K562 (cell line): ENCODE results near the gene PRELID3B. TPM values are rescaled to one million over a fixed set of nuclear protein-coding genes. Genes with fewer than 3 reads are reported as not detected.

Experiments
- ATAC-seq: fragments of 200-7000 bp; cut with Tn5 transposase; 3 replicates; pipeline ENCODE4 v1.9.1; 2020; ENCODE audit warnings: moderate library complexity
- BruUV-seq: library from RNA; stranded (reverse); fragments of 400-500 nt; replicated peaks from 2 replicates; lab custom pipeline; 2021; lab: Mats Ljungman, UMichigan
- CTCF ChIA-PET: fragments of 300-600 bp; formaldehyde crosslinking; extraction: SDS; loops from one replicate; lab custom pipeline; 2021; ENCODE audit warnings: low intra/inter-chr PET ratio; lab: Yijun Ruan, JAX
- POLR2A ChIA-PET: fragments of 300-600, 350-650 bp; sonication (Branson Sonifier 250); formaldehyde crosslinking; extraction: SDS; loops from one replicate; lab custom pipeline; 2021; ENCODE audit warnings: antibody characterized with exemption, inconsistent platforms; lab: Yijun Ruan, JAX
- DNase-seq, 4 experiments: peaks; one replicate each; pipeline versions ENCODE4 v3.0.0 to v3.0.0-alpha.2; 2011 to 2018; ENCODE audit warnings: low spot score in 3 of 4, mixed read lengths in 3 of 4; ENCODE audit errors: extremely low read depth in 1 of 4
- FAIRE-seq: peaks from 2 replicates; lab custom pipeline; 2011; peaks lifted over from hg19 to GRCh38; lab: Jason Lieb, UNC
- H2AFZ ChIP-seq: 2 replicates; pipeline ENCODE4 v1.6.0; 2011; ENCODE audit warnings: low read depth, low read length, control low read depth, inconsistent platforms
- H3K27ac ChIP-seq: fragments of 200-600 bp; 3 replicates; pipeline ENCODE4 v1.8.0; 2011; ENCODE audit warnings: low read depth, mild to moderate bottlenecking, control low read depth, inconsistent platforms, low read length, moderate library complexity, mixed read lengths; ENCODE audit errors: extremely low read depth
- H3K27me3 ChIP-seq, 2 experiments: fragments of 300-600 bp in 1 of 2; 2 replicates in 1 of 2; 3 replicates in 1 of 2; pipeline versions ENCODE4 v1.6.0 to v1.8.0; 2011; ENCODE audit warnings: inconsistent platforms in 2 of 2, low read length in 2 of 2, mild to moderate bottlenecking in 1 of 2, mixed read lengths in 1 of 2, moderate library complexity in 1 of 2; ENCODE audit not compliant: control insufficient read depth in 2 of 2, insufficient read depth in 2 of 2
- H3K36me3 ChIP-seq: fragments of 300-600 bp; 3 replicates; pipeline ENCODE4 v1.8.0; 2011; ENCODE audit warnings: mild to moderate bottlenecking, low read length, inconsistent platforms; ENCODE audit not compliant: control insufficient read depth, insufficient read depth
- H3K4me1 ChIP-seq, 2 experiments: fragments of 200-600 bp in 1 of 2; replicated peaks in 1 of 2; 2 replicates in 1 of 2; 3 replicates in 1 of 2; pipeline versions ENCODE4 v1.5.1 to v1.8.0; 2011; ENCODE audit warnings: inconsistent platforms in 2 of 2, low read length in 2 of 2, mild to moderate bottlenecking in 1 of 2, mixed read lengths in 1 of 2, moderate library complexity in 1 of 2; ENCODE audit not compliant: control insufficient read depth in 2 of 2, insufficient read depth in 2 of 2
- H3K4me2 ChIP-seq: 2 replicates; pipeline ENCODE4 v1.6.1; 2011; ENCODE audit warnings: low read length, control low read depth, inconsistent platforms, mixed read lengths; ENCODE audit not compliant: insufficient read depth
- H3K4me3 ChIP-seq: fragments of 200-600 bp; sonication (generic), shearing (Covaris generic); 2 replicates; pipeline ENCODE4 v1.5.1; 2016; ENCODE audit warnings: control low read depth, inconsistent platforms
- H3K79me2 ChIP-seq: fragments of 200-600 bp; 3 replicates; pipeline ENCODE4 v1.8.0; 2011; ENCODE audit warnings: low read length, inconsistent platforms; ENCODE audit not compliant: control insufficient read depth, insufficient read depth
- H3K9ac ChIP-seq, 2 experiments: 2 replicates each; pipeline versions ENCODE4 v1.6.0 to v1.6.1; 2011; ENCODE audit warnings: low read depth in 2 of 2, low read length in 2 of 2, control low read depth in 1 of 2, inconsistent platforms in 1 of 2, mild to moderate bottlenecking in 1 of 2, mixed read lengths in 1 of 2; ENCODE audit not compliant: insufficient read depth in 1 of 2
- H3K9me1 ChIP-seq: one replicate; pipeline ENCODE4 v1.6.0; 2011; ENCODE audit warnings: inconsistent platforms, mild to moderate bottlenecking, low read length, moderate library complexity; ENCODE audit not compliant: control insufficient read depth, insufficient read depth
- H3K9me3 ChIP-seq: replicated peaks from 2 replicates; pipeline ENCODE4 v1.5.1; 2011; ENCODE audit warnings: low read depth, low read length, inconsistent platforms; ENCODE audit not compliant: control insufficient read depth, insufficient read depth
- H4K20me1 ChIP-seq: replicated peaks from 2 replicates; pipeline ENCODE4 v1.6.1; 2011; ENCODE audit warnings: low read length, inconsistent platforms, mixed read lengths; ENCODE audit not compliant: control insufficient read depth, insufficient read depth
- CLOCK ChIP-seq: fragments of 250-450 bp; sonication (Bioruptor Pico); IDR thresholded peaks from 2 replicates; pipeline ENCODE4 v1.4.0; 2020; ENCODE audit warnings: mild to moderate bottlenecking, moderate library complexity, borderline replicate concordance
- MCM3 ChIP-seq: fragments of 450-650 bp; IDR thresholded peaks from 2 replicates; pipeline ENCODE4 v1.6.1; 2016
- MED1 ChIP-seq: sonication (generic); formaldehyde crosslinking; IDR thresholded peaks from 2 replicates; pipeline ENCODE4 v1.8.1; 2023; ENCODE audit warnings: missing genetic modification reagents, borderline replicate concordance
- PRDM10 ChIP-seq: fragments of 450-650 bp; IDR thresholded peaks from 2 replicates; pipeline ENCODE4 v1.6.1; 2018; ENCODE audit not compliant: partially characterized antibody
- RNF2 ChIP-seq: sonication (generic); IDR thresholded peaks from 2 replicates; pipeline ENCODE4 v1.6.1; 2016
- TAF1 ChIP-seq: IDR thresholded peaks from 2 replicates; pipeline ENCODE4 v1.6.1; 2011; ENCODE audit warnings: mild to moderate bottlenecking, low read length, moderate library complexity; ENCODE audit not compliant: insufficient read depth, control insufficient read depth, severe bottlenecking; ENCODE audit errors: extremely low read depth
- TCF3 ChIP-seq: sonication (generic); formaldehyde crosslinking; IDR thresholded peaks from 2 replicates; pipeline ENCODE4 v1.4.0; 2020; ENCODE audit warnings: mild to moderate bottlenecking, missing genetic modification reagents
- TEAD2 ChIP-seq: fragments of 450-650 bp; IDR thresholded peaks from 2 replicates; pipeline ENCODE4 v1.6.1; 2016; ENCODE audit warnings: missing genetic modification characterization, control low read depth, missing compliant biosample characterization
- TFAM ChIP-seq: fragments of 250-450 bp; sonication (Bioruptor Pico); conservative IDR thresholded peaks from 2 replicates; pipeline ENCODE4 v1.5.0; 2021; ENCODE audit warnings: mild to moderate bottlenecking, moderate library complexity
- TGIF2 ChIP-seq: sonication (generic); formaldehyde crosslinking; IDR thresholded peaks from 2 replicates; pipeline ENCODE4 v1.8.1; 2022; ENCODE audit warnings: mild to moderate bottlenecking, missing genetic modification reagents, moderate library complexity
- ZFP1 ChIP-seq: fragments of 450-650 bp; formaldehyde crosslinking; IDR thresholded peaks from 2 replicates; pipeline ENCODE4 v1.4.0; 2020; ENCODE audit warnings: mild to moderate bottlenecking, mixed read lengths
- ZNF174 ChIP-seq: fragments of 250-450 bp; sonication (Bioruptor Pico); IDR thresholded peaks from 2 replicates; pipeline ENCODE4 v1.4.0; 2020; ENCODE audit warnings: mild to moderate bottlenecking
- WGBS: fragments of 100-300 bp; shearing (Covaris generic); methylation state at CpG from one replicate; pipeline ENCODE4 v1.1.6; 2016; ENCODE audit warnings: low coverage, mixed read lengths; ENCODE audit not compliant: insufficient coverage; ENCODE audit errors: missing lambda C conversion rate; 5-methylcytosine and 5-hydroxymethylcytosine counted together
- in situ Hi-C: fragments of 300-500 bp; cut with MboI; formaldehyde crosslinking; loops from 4 replicates; pipeline ENCODE4 v1.15.0; 2018; ENCODE audit warnings: inconsistent platforms, mixed read lengths
- intact Hi-C: fragments of 100-400 bp; cut with micrococcal nuclease; formaldehyde crosslinking; loops from 2 replicates; pipeline ENCODE4 v1.14.2; 2022
- polyA plus RNA-seq, 8 experiments: library from polyadenylated mRNA; depleted of rRNA in 4 of 8; stranded (reverse) in 5 of 8; unstranded in 3 of 8; fragments of >200 nt; fragmentation: Nextera tagmentation in 2 of 8; fragmentation: Illumina TruSeq in 1 of 8; extraction: Ambion mirVana in 2 of 8; extraction: Trizol in 1 of 8; gene quantifications; 2 replicates each; pipeline versions ENCODE4 v1.2.1 to v1.2.3, GENCODE V29; 2011 to 2014; ENCODE audit warnings: inconsistent platforms in 1 of 8, missing spikeins in 1 of 8
- total RNA-seq, 7 experiments: library from RNA; depleted of rRNA in 6 of 7; stranded (reverse); fragments of >200 nt in 6 of 7; fragmentation: Illumina TruSeq in 2 of 7; extraction: Trizol in 2 of 7; gene quantifications; 2 replicates each; pipeline versions ENCODE4 v1.2.1 to v1.2.3, GENCODE V29; 2011 to 2021; ENCODE audit warnings: low replicate concordance in 1 of 7

Gene PRELID3B
- total and polyA plus RNA-seq, 9 of the 15 experiments (the other 6 are each of a cell fraction or from before 2014, with no cell fraction given) = 77.0 to 186 (median 101) TPM

- no peak for TF ChIP-seq ZNF174 (CRISPR knock-in tag)
- TF ChIP-seq ZFP1 (CRISPR knock-in tag) = no peak
- no peak for TF ChIP-seq TEAD2 (tag)
- TF ChIP-seq CLOCK (CRISPR knock-in tag) = no peak
- TF ChIP-seq TAF1 = no peak
- no peak for TF ChIP-seq MED1 (CRISPR knock-in tag)
- no peak for TF ChIP-seq TGIF2 (CRISPR knock-in tag)
- no peak for TF ChIP-seq TFAM
- no peak for TF ChIP-seq RNF2
- TF ChIP-seq MCM3 = no peak
- TF ChIP-seq PRDM10 = no peak
- TF ChIP-seq TCF3 (CRISPR knock-in tag) = no peak
- FAIRE-seq (no peak), ATAC-seq (no peak), DNase-seq (no peak)
- H3K9ac ChIP-seq = no peak overlapping the region
- BruUV-seq = no TSS peak
- peaks cover 38% of the 10 kb centered on the region for H3K79me2 ChIP-seq
- no peak overlapping the region for H3K4me2 ChIP-seq
- peaks cover 19% of the 10 kb centered on the region for H3K36me3 ChIP-seq
- peaks cover 12 to 28% of the 10 kb centered on the region in 2 experiments; a peak in 4 of 5 replicates for H3K4me1 ChIP-seq
- POLR2A ChIA-PET = interaction anchor here (1.4 to 4.5 kb wide), 3 partner anchors 12 to 62 kb away, joined by 3 to 28 read pairs (median 5); partner anchors contain the start of gene ATP5F1E
- H3K9me1 ChIP-seq = peaks cover 4% of the 10 kb centered on the region
- H2AFZ ChIP-seq = peak overlapping the region; percentile 99
- CTCF ChIA-PET = no interaction called here
- no peak overlapping the region for H3K4me3 ChIP-seq
- peaks cover 5% of the 10 kb centered on the region for H4K20me1 ChIP-seq
- intact Hi-C loops (no loop called here), in situ Hi-C loops (no loop called here)
- no peaks in the 10 kb centered on the region; a peak in 1 of 5 replicates for H3K27me3 ChIP-seq
- WGBS = 39% methylated on average over 3 of the region's 3 CpGs
- H3K9me3 ChIP-seq = no peaks in the 10 kb centered on the region
- no peak overlapping the region for H3K27ac ChIP-seq
Observed at GRCh38 chr20:59044295-59044694, 1.7 kb upstream of the PRELID3B start.
